ENCODE data around the gene ADIPOQ. TPM values are rescaled to one million over a fixed set of nuclear protein-coding genes. Genes with fewer than 3 reads are reported as not detected.

Gene ADIPOQ
- total RNA-seq, 1 donor from 2014 or later: 0.05 TPM

DNA sequence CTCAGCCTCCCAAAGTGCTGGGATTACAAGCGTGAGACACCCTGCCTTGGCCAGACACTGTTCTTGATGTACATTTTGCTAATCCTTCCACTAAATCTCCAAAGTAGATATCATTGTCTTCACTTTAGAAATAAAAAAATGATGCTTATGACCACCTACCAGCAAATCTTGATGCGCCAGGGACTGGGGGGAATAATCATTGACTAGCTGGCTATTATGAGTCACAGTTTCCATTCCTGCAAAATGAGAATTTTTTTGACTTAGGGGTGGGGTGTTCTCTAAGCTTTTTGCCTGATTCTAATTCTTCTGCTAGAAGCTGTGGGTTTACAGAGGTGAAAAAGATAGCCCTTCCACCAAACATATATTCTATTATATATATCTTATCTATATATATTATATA, 19.1 kb upstream of the ADIPOQ start:
- Mint-ChIP-seq H3K9me3 (ENCODE audit: low read depth) (no peaks in the 10 kb centered on the region), H3K36me3 (ENCODE audit: low read depth) (no peaks in the 10 kb centered on the region), H3K27ac (ENCODE audit: unreplicated experiment) (no peak overlapping the region), H3K4me3 (ENCODE audit: unreplicated experiment) (no peak overlapping the region), H3K27me3 (ENCODE audit: low read depth) (peaks cover 4% of the 10 kb centered on the region), H3K4me1 (ENCODE audit: low read depth) (peaks cover 47% of the 10 kb centered on the region)
- no peak for DNase-seq (ENCODE audit: low spot score)
- TF ChIP-seq, protein P1, sequence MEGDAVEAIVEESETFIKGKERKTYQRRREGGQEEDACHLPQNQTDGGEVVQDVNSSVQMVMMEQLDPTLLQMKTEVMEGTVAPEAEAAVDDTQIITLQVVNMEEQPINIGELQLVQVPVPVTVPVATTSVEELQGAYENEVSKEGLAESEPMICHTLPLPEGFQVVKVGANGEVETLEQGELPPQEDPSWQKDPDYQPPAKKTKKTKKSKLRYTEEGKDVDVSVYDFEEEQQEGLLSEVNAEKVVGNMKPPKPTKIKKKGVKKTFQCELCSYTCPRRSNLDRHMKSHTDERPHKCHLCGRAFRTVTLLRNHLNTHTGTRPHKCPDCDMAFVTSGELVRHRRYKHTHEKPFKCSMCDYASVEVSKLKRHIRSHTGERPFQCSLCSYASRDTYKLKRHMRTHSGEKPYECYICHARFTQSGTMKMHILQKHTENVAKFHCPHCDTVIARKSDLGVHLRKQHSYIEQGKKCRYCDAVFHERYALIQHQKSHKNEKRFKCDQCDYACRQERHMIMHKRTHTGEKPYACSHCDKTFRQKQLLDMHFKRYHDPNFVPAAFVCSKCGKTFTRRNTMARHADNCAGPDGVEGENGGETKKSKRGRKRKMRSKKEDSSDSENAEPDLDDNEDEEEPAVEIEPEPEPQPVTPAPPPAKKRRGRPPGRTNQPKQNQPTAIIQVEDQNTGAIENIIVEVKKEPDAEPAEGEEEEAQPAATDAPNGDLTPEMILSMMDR (IDR thresholded peaks at IDR 0.05): no peak

DNA sequence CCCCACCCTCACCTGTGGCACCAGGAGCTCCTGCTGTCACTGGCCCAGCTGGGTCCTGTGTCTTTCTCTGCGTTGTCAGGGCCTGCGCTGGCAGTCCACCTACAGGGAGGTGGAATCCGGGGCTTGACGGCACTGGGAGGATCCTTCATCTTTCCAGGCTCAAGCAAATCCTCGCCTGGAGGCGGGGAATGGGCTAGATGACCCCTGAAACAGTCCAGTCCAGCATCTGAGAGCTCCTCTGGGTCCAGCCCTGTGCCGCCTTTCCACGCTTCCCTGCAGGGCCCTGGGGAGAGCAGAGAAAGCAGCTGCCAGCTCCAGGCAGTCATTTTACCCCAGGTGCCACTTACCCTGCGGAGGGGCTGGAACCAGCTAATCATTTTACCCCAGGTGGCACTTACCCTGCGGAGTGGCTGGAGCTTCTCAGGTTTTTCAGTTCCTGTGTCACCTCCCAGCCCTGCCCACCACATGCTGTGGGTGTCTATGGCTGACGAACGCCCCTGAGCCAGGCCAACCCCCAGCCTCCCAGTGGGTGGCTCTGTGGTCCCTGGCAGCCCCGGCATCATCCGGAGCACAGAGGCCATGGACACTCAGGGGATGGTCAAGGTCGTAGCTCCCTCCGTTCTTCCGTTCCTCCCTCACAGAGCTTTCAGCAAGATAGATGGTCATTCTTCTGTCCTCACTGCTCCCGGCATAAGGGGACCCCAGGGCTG, 17.9 kb upstream of the ADIPOQ start:
- TF ChIP-seq, protein P1 (IDR thresholded peaks at IDR 0.05): no peak
- no peak overlapping the region for H3K27ac Mint-ChIP-seq (ENCODE audit: unreplicated experiment)
- H3K4me3 Mint-ChIP-seq (ENCODE audit: unreplicated experiment): no peak overlapping the region
- no peaks in the 10 kb centered on the region for H3K36me3 Mint-ChIP-seq (ENCODE audit: low read depth)
- peaks cover 49% of the 10 kb centered on the region for H3K4me1 Mint-ChIP-seq (ENCODE audit: low read depth)
- H3K27me3 Mint-ChIP-seq (ENCODE audit: low read depth): peaks cover 12% of the 10 kb centered on the region
- no peak for DNase-seq (ENCODE audit: low spot score)
- no peaks in the 10 kb centered on the region for H3K9me3 Mint-ChIP-seq (ENCODE audit: low read depth)

DNA sequence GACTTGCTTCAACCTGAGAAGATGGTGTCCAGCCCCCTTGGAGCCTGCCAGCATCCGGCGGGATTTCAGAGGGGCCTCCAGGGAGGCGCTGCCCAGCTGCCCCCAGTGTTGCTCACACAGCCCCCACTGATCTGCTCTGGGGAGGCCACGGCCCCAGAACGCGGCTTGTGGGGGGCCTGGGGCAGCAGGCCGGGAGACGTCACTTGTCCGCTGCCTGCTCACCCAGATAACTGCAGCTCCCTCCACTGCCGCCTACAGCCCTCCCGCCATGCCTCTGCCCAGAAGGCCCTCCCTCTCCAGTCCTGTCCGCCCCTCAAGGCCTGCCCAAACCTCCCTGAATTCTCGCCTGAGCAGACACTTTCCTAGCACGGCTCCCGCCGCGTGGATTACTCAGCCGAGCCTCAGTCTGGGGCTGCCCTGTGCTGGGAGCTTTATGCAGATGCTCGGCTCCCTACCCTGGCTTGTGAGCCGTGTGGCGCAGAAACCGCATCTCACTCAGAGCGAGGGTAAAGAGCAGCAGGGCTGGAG, 17.2 kb upstream of the ADIPOQ start:
- Mint-ChIP-seq H3K27me3 (ENCODE audit: low read depth) (peaks cover 20% of the 10 kb centered on the region), H3K4me3 (ENCODE audit: unreplicated experiment) (peak overlapping the region; percentile 16), H3K9me3 (ENCODE audit: low read depth) (no peaks in the 10 kb centered on the region), H3K27ac (ENCODE audit: unreplicated experiment) (peak overlapping the region; percentile 49), H3K4me1 (ENCODE audit: low read depth) (peaks cover 49% of the 10 kb centered on the region), H3K36me3 (ENCODE audit: low read depth) (no peaks in the 10 kb centered on the region)
- TF ChIP-seq, protein P1 (IDR thresholded peaks at IDR 0.05): no peak
- peak; percentile 86 for DNase-seq (ENCODE audit: low spot score)

GRCh38 chr3:186825872-186826409, 16.6 kb upstream of the ADIPOQ start:
- H3K9me3 Mint-ChIP-seq (ENCODE audit: low read depth): no peaks in the 10 kb centered on the region
- peaks cover 25% of the 10 kb centered on the region for H3K27me3 Mint-ChIP-seq (ENCODE audit: low read depth)
- H3K4me3 Mint-ChIP-seq (ENCODE audit: unreplicated experiment): peak overlapping the region; percentile 70
- H3K36me3 Mint-ChIP-seq (ENCODE audit: low read depth): no peaks in the 10 kb centered on the region
- H3K4me1 Mint-ChIP-seq (ENCODE audit: low read depth): peaks cover 49% of the 10 kb centered on the region
- peak overlapping the region; percentile 61 for H3K27ac Mint-ChIP-seq (ENCODE audit: unreplicated experiment)
- TF ChIP-seq, protein P1 (IDR thresholded peaks at IDR 0.05): no peak
- no peak for DNase-seq (ENCODE audit: low spot score)

DNA sequence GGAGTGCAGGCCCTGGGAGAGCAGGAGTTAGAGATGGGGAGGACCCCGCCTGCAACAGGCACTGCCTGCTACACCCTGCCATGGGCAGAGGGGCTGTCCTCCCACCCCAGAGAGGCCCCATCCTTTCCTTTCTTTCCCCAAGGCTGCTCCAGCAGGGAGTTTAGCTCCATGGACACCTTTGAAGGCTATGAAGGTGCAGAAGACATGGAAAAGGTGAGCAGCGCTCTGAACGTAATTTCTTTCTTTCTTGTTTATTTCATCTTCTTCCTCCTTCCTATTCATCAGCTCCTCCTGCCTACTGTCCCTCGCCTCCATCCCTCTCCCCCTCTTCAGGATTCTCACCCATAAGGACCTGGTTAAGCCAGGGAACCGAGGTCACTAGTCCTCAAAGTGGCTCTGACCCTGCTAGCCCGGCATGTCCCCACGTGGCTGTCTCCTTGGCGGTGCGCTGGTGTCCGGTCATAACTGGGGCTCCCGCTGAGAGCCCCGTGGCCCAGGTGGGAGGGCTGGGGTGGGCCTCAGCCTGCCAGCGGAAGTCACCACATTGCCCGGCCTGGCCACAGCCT, 16.0 kb upstream of the ADIPOQ start:
- TF ChIP-seq, protein P1 (IDR thresholded peaks at IDR 0.05): no peak
- no peaks in the 10 kb centered on the region for H3K9me3 Mint-ChIP-seq (ENCODE audit: low read depth)
- peaks cover 29% of the 10 kb centered on the region for H3K27me3 Mint-ChIP-seq (ENCODE audit: low read depth)
- no peaks in the 10 kb centered on the region for H3K36me3 Mint-ChIP-seq (ENCODE audit: low read depth)
- no peak overlapping the region for H3K27ac Mint-ChIP-seq (ENCODE audit: unreplicated experiment)
- DNase-seq (ENCODE audit: low spot score): no peak
- H3K4me3 Mint-ChIP-seq (ENCODE audit: unreplicated experiment): peak overlapping the region; percentile 70
- H3K4me1 Mint-ChIP-seq (ENCODE audit: low read depth): peaks cover 46% of the 10 kb centered on the region
